Measurements from ENCODE around the gene KLRF1. TPM values are rescaled to one million over a fixed set of nuclear protein-coding genes. Genes with fewer than 3 reads are reported as not detected.

KLRF1 gene
- total RNA-seq, 6 experiments from 2014 or later = 0.65 to 1.4 (median 0.90) TPM; not detected in 2

DNA sequence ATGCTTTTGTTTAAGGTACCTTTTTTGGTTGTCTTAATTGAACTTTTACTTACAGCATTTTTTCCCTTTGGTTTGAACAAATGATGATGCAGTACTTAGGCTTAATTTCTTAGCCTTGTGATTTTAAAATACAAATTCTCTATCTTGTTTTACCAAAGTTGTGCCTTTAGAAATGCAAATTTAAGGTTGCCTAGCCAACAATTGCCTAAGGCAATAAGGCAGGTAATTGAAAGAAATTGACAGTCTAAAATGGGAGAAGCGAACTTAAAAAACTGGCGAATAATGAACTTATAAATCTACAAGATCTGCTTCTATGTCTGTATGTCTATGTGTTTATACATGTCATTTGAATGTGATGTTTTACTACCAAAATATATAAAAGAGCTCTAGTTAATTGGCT lies 43.0 kb upstream of the KLRF1 start:
- TF ChIP-seq, protein P1, sequence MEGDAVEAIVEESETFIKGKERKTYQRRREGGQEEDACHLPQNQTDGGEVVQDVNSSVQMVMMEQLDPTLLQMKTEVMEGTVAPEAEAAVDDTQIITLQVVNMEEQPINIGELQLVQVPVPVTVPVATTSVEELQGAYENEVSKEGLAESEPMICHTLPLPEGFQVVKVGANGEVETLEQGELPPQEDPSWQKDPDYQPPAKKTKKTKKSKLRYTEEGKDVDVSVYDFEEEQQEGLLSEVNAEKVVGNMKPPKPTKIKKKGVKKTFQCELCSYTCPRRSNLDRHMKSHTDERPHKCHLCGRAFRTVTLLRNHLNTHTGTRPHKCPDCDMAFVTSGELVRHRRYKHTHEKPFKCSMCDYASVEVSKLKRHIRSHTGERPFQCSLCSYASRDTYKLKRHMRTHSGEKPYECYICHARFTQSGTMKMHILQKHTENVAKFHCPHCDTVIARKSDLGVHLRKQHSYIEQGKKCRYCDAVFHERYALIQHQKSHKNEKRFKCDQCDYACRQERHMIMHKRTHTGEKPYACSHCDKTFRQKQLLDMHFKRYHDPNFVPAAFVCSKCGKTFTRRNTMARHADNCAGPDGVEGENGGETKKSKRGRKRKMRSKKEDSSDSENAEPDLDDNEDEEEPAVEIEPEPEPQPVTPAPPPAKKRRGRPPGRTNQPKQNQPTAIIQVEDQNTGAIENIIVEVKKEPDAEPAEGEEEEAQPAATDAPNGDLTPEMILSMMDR (IDR thresholded peaks at IDR 0.05) = no peak
- no peak for TF ChIP-seq POLR2A (IDR thresholded peaks at IDR 0.05)

DNA sequence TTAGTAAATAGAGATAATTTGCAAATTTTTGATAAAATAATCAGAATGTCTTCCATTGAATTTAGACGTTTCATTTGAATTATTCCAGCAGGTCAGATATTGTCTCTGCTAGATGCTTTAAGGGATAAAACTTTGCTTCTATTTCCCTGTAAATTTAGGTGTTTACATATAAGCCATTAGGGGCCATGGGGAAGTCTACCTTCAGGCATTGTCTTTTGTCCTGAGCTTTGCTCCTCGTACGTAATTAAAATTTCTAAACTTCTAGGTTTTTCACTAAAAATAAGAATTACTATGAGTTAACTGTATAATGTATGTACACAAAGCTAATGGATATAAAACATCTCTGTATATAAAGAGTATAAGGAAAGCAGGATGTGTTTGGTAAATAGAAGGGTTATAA lies 42.5 kb upstream of the KLRF1 start:
- intact Hi-C loops (cut with DNase I) = no loop called here
- no peaks in the 10 kb centered on the region for H3K4me1 ChIP-seq
- no peaks in the 10 kb centered on the region for H3K36me3 ChIP-seq
- H3K27me3 ChIP-seq = no peaks in the 10 kb centered on the region
- H3K9me3 ChIP-seq = no peaks in the 10 kb centered on the region
- TF ChIP-seq POLR2A (IDR thresholded peaks at IDR 0.05) = no peak
- TF ChIP-seq, protein P1 (IDR thresholded peaks at IDR 0.05) = no peak
- DNase-seq (no peak), ATAC-seq (no peak)
- no peak overlapping the region for H3K4me3 ChIP-seq
- no peak overlapping the region for H3K27ac ChIP-seq
- 55% methylated on average over 3 of the region's 3 CpGs for WGBS (ENCODE audit: insufficient coverage, low coverage, low lambda C conversion rate, missing lambda C conversion rate)

More for the DNA sequence above, 43.0 kb upstream of the KLRF1 start:
- Histone ChIP-seq H3K4me1 (no peaks in the 10 kb centered on the region), H3K9me3 (no peaks in the 10 kb centered on the region), H3K36me3 (no peaks in the 10 kb centered on the region), H3K27me3 (no peaks in the 10 kb centered on the region), H3K27ac (no peak overlapping the region), H3K4me3 (no peak overlapping the region)
- DNase-seq = no peak
- WGBS (ENCODE audit: insufficient coverage, low coverage, low lambda C conversion rate, missing lambda C conversion rate) = 73% methylated on average over 2 of the region's 2 CpGs
- no peak for ATAC-seq
- intact Hi-C loops (cut with DNase I) = no loop called here

DNA sequence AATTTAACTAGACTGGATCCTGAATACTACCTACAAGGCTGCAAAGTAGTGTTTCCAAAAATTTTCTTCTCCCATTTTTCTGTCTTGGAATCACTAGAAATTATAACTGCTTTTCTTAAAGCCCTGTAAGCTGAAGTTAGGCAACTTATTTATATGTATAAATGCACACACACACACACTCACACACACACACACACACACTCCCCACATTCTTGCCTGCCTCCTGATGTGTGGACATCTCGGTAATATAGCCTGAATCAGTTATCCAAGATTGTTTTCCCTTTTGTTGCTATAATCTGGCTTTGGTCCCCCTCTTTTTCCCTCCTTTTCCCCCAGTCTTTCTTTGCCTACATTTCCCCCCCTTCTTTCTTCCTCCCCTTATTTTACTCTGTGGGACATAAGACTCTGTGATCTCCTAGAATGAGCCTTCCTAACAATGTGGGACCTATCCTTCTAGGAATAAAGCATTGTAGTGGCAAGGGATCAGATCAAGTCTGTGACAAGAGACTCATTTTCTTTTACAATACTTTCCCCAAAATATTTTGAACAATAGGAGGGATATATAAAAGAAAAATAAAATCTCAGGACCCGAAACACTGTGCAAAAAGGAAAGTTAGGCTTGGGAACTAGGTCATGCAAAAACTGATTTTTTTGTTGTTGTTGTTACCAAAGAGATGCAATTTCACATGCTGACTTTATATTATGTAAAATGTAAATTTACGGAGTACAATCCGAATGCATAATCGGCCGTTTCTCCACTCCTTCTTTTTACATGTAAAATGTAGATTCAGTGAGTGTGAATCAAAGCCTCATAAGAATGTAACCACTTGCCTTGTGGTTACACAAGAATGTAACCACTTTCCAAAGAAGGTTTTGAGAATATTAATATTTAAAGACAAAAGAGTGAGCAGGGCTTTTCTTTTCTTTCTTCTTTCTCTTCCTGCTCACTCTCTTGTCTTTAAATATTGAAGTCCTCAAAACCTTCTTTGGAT lies 40.3 kb upstream of the KLRF1 start:
- ATAC-seq = no peak
- H3K4me3 ChIP-seq = no peak overlapping the region
- no peaks in the 10 kb centered on the region for H3K27me3 ChIP-seq
- no peaks in the 10 kb centered on the region for H3K9me3 ChIP-seq
- TF ChIP-seq POLR2A (IDR thresholded peaks at IDR 0.05) = no peak
- H3K36me3 ChIP-seq = no peaks in the 10 kb centered on the region
- intact Hi-C loops (cut with DNase I) = no loop called here
- WGBS (ENCODE audit: insufficient coverage, low coverage, low lambda C conversion rate, missing lambda C conversion rate) = 69% methylated on average over 6 of the region's 6 CpGs
- DNase-seq = no peak
- no peaks in the 10 kb centered on the region for H3K4me1 ChIP-seq
- no peak overlapping the region for H3K27ac ChIP-seq

DNA sequence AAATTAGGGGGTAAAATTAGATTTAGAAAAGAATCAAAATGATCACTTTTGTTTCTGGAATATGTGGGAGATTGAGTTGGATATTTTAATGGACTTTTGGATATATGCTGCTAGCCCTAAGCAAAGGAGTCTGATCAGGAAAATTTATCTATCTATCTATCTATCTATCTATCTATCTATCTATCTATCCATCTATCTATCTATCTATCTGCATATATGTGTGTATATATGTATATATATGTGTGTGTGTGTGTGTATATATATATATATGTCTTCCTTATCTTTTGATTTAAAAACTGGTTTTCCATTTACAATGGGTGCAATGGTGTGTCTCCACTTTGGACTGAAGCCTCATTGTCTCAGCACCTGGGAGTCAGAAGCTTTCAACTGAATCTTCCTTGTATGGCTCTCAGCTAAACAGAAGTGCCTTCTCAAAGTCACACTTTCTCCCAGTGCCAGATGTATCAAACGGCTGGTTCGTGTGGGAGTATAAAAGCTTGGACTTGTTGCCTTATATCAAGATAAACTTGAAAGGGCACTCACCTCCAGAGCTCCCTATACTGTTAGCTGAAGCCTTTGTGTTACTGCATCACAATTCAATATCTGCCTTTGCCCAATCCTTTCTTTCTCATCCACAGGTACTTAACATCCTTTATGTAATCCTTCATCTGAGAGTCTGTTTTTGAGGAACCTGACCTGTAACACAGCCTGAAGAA lies 34.9 kb upstream of the KLRF1 start:
- intact Hi-C loops (cut with DNase I) = no loop called here
- Histone ChIP-seq H3K4me3 (no peak overlapping the region), H3K36me3 (no peaks in the 10 kb centered on the region), H3K4me1 (no peaks in the 10 kb centered on the region), H3K27ac (no peak overlapping the region), H3K27me3 (no peaks in the 10 kb centered on the region), H3K9me3 (no peaks in the 10 kb centered on the region)
- DNase-seq = no peak
- ATAC-seq = no peak
- TF ChIP-seq POLR2A (IDR thresholded peaks at IDR 0.05) = no peak
- TF ChIP-seq, protein P1 (IDR thresholded peaks at IDR 0.05) = no peak
- WGBS (ENCODE audit: insufficient coverage, low coverage, low lambda C conversion rate, missing lambda C conversion rate) = 19% methylated on average over 2 of the region's 2 CpGs
